Measurements from ENCODE around the gene ATP10D.

Gene ATP10D

DNA sequence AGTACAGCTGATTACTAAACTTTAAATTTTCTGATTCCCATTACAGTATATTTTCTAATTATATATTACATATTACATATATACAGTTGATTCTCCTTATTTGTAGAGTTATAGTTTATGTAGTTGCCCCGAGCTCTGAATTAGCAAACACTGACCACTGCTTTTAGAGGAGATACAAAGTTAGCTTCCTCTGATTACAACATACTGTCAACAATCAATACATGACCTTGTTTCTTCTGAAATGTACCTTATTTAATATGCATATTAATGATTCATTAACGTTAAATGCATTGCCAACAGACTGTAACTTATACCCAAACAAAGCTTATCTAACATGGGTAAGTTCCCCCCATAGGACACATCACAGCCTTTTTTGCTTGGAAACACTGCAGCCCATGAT is 81.5 kb downstream of the ATP10D start:
- DNase-seq, result no peak
- TF ChIP-seq GATA1 (IDR thresholded peaks at IDR 0.05; ENCODE audit: low read depth, low read length) (no peak), POLR2A (IDR thresholded peaks at IDR 0.05; ENCODE audit: low read length) (no peak)

DNA sequence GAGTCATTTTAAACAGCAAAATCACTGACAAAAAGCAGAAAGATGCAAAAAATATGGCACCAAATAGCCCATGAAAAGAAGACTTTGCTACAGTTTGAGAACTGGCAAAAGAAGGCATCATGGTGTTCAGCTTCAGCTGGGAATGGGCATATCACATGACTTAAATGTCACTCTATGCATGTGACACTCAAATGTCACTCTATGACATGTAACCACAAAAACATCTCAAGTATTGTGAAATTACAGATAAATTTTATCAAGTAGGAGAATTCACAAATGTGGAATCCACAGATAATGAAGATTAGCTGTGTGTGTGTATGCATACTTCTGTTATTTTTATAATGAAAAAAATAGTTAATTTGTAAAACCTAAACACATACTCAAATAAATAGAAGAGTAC is 81.9 kb downstream of the ATP10D start:
- TF ChIP-seq POLR2A (IDR thresholded peaks at IDR 0.05; ENCODE audit: low read length), result no peak
- DNase-seq, result peak; percentile 54 to 80

DNA sequence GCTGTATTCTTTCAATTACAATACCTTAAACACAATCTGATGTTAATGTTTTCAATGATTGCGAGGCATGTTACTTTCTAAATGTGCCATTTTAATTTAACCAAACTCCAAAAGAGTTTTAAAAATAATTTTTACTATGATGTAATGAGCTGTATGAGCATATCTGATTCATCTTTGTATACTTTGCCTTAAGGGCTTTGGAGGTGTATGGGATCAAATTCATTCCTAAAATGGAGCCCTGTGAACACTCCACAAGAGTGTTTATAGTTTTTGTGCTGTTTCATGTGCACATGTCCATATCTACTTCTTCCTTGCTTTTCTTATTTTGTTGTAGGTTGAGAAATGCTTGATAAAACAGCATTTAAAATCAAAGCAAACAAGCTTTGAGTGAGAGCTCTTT is 82.4 kb downstream of the ATP10D start:
- TF ChIP-seq POLR2A (IDR thresholded peaks at IDR 0.05; ENCODE audit: low read length) (no peak), GATA1 (IDR thresholded peaks at IDR 0.05; ENCODE audit: low read depth, low read length) (no peak)

DNA sequence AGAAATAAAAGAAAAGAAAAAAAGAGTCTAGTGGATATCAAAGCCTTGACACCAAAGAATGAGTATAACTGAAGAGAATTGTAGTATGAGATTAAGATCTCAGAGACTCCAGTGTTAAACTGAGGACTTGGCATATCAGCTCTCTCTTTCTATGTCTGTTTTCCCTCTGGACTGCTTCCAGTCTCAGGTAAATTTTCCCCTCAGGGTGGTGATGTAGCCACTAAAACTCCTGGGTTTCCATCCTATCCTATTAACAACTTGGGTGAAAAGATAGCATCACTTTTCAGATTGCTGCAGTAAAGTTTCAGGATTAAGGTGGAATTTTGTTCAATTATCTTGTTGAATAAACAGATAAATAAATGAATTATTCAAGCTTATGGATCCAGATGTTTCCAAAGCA is 85.7 kb downstream of the ATP10D start:
- no peak for DNase-seq
- TF ChIP-seq POLR2A (IDR thresholded peaks at IDR 0.05; ENCODE audit: low read length), result no peak

More for the DNA sequence above, 82.4 kb downstream of the ATP10D start:
- DNase-seq, result peak in 1 of 2 experiments; percentile 4

DNA sequence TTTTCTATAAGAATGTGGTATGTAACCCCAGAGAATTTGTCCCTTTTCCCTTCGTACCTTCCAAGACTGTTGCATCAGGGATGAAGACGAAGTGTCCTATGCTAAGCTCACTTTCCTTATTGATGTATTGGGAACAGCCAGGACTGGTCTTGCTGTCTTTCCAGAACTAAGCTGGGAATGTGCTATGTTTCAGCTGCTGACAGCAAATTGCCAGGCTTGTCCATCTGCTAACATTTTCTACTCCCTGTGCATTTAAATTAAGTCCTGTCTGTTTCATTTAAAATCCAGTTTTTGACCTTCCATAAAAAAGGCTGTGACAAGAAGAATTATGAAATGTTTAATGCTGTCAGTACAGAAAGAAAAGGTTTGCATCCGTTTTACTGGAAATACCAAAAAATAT is 87.9 kb downstream of the ATP10D start:
- DNase-seq, result no peak
- TF ChIP-seq POLR2A (IDR thresholded peaks at IDR 0.05; ENCODE audit: low read length) (no peak), GATA1 (IDR thresholded peaks at IDR 0.05; ENCODE audit: low read depth, low read length) (no peak)

DNA sequence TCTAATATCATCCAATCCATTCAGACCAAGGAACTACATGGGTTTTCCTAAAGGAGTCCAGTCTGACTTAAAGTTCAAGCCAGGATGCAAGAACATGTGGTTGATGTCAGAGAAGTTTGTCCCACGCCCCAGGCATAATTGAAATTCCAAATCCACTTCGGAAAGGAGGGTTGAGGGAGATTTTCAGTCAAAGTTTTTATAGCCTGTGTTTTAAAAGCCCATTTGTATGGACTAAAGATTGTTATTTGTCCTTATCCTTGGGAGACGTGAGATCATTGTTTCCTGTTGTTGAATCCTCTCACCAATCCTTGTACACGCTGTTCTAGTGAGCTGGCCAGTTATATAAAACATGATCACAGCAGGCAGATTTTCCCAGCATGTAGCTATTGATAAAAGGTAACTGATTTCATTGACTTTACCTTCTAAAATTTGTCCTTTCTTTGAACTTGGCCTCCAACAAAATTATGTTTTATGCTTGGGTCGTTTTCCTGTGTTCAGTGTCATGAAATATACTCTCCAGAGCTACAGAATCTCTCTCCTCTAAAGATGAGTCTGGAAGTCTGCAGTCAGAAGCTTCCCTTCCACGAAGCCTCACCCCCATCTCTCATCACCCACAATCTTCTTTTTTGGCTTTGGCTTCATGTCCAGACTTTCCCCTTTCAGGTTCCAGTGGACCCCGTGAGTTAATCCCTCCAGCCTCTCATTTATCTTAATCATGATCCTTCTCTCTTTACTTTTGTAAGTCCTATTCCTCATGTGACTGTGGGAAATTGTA is 92.9 kb downstream of the ATP10D start:
- no peak for DNase-seq
- TF ChIP-seq POLR2A (IDR thresholded peaks at IDR 0.05; ENCODE audit: low read length) (no peak), GATA1 (IDR thresholded peaks at IDR 0.05; ENCODE audit: low read depth, low read length) (no peak)

DNA sequence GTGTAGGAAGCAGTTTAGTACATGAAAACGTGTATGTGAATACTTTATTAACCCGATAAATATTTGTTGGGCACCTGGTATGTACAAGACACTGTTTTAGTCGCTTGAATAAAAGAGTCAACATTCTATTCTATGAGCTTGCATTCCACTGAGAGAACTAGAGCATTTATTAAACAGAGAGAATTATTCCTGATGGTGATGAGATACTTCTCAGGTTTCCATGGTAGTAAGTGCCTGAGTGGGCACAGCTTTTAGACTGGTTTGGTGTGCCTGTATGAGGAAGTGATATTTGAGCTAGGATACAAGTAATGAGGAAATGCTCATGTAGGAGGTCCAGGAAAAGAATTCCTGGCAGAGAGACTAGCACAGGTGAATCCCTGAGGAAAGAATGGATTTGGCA is 94.2 kb downstream of the ATP10D start:
- TF ChIP-seq GATA1 (IDR thresholded peaks at IDR 0.05; ENCODE audit: low read depth, low read length) (no peak), POLR2A (IDR thresholded peaks at IDR 0.05; ENCODE audit: low read length) (no peak)

DNA sequence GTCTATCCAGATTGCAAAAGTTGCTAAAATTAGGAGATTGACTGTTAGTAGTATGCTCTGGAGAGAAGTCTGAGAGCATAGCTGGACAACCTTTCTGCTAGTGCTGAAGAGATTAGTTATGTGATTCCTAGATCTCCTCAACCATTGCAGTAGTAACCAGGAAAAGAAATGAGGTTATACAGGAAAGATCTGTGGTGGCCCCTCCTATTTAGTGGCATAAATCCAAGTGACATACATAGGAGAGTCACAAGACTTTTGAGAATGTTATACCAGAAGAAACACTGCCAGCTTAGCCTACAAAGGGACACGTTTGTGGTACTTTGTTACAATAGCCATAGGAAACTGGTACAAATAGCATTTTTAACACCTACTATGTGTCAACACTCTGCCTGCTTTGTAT is 105.2 kb downstream of the ATP10D start:
- TF ChIP-seq GATA1 (IDR thresholded peaks at IDR 0.05; ENCODE audit: low read depth, low read length) (no peak), POLR2A (IDR thresholded peaks at IDR 0.05; ENCODE audit: low read length) (no peak)
- no peak for DNase-seq

More for the DNA sequence above, 94.2 kb downstream of the ATP10D start:
- DNase-seq, result no peak

DNA sequence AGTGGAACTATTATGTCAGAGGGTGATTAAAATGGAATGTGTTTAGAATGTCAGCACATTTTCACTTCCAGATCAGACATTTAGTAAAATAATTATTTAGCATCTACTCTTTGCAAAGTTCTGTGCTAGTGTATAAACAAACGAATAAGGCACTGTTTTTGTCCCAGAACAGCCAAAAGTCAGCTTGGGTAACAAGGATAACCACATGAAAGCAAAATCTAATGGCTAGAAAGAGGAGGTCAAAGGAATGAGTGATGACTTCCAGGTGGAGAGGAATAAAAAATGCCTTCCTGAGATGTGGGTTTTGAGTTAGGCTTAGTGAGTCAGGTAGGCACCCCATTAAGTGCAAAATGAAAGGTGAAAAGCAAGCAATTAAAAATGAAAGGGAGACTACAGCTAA is 112.6 kb downstream of the ATP10D start:
- TF ChIP-seq POLR2A (IDR thresholded peaks at IDR 0.05; ENCODE audit: low read length), result no peak
- TF ChIP-seq GATA1 (IDR thresholded peaks at IDR 0.05; ENCODE audit: low read depth, low read length), result no peak
- no peak for DNase-seq

DNA sequence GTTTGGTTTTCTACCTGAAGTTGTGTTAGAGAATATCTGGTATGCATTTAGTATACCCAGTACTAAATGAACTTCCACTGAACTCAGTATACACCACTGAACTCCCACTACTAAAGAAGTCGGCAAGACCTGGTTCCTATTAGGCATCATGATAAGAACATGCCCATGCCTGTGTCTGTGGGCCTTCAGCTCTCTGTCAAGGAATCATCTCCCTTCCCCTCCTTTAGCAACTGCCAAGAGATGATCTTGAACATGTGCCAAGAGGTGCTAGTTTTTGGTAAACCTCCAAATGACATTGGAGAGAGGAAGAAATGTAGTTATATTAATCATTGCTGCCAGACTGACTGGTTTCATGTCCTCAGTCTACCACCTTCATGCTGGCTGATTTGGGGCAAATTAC is 113.2 kb downstream of the ATP10D start:
- no peak for DNase-seq
- TF ChIP-seq POLR2A (IDR thresholded peaks at IDR 0.05; ENCODE audit: low read length), result no peak
- TF ChIP-seq GATA1 (IDR thresholded peaks at IDR 0.05; ENCODE audit: low read depth, low read length), result no peak

DNA sequence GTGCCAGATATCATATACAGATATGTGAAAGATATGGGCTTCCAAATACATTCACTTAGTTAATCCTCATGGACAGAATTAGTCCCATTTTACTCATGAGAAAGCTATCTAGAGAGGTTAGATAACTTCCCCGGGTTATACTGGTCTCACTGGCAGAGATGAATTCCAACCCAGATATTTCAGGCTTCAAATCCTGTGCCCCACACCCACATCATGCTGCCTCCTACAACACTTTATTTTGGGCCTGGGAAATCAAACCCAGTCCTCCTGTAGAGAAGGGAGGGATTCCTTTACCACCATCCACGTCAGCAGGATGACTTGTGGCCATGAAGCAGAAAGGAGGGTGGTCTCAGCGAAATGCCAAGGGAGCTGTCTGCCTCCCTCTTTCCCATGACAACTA is 113.8 kb downstream of the ATP10D start:
- TF ChIP-seq GATA1 (IDR thresholded peaks at IDR 0.05; ENCODE audit: low read depth, low read length) (no peak), POLR2A (IDR thresholded peaks at IDR 0.05; ENCODE audit: low read length) (no peak)
- no peak for DNase-seq

DNA sequence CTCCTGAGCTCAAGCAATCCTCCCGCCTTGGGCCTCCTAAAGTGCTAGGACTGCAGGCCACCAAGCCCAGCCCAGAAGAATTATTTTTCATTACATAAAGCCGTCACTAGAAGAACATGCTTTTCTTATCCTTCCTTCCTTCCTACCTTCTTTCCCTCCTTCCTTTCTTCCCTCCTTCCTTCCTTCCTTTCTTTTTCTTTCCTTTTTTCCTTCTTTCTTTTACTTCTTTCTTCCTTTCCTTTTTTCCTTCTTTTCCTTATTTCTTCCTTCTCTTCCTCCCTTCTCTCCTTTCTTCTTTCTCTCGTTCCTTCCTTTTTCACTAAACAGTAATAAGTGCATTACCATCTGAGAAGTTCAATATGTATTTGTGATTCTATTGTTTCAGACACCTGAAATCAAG is 121.4 kb downstream of the ATP10D start:
- DNase-seq, result no peak
- no peak for TF ChIP-seq POLR2A (IDR thresholded peaks at IDR 0.05; ENCODE audit: low read length)
- TF ChIP-seq GATA1 (IDR thresholded peaks at IDR 0.05; ENCODE audit: low read depth, low read length), result no peak

DNA sequence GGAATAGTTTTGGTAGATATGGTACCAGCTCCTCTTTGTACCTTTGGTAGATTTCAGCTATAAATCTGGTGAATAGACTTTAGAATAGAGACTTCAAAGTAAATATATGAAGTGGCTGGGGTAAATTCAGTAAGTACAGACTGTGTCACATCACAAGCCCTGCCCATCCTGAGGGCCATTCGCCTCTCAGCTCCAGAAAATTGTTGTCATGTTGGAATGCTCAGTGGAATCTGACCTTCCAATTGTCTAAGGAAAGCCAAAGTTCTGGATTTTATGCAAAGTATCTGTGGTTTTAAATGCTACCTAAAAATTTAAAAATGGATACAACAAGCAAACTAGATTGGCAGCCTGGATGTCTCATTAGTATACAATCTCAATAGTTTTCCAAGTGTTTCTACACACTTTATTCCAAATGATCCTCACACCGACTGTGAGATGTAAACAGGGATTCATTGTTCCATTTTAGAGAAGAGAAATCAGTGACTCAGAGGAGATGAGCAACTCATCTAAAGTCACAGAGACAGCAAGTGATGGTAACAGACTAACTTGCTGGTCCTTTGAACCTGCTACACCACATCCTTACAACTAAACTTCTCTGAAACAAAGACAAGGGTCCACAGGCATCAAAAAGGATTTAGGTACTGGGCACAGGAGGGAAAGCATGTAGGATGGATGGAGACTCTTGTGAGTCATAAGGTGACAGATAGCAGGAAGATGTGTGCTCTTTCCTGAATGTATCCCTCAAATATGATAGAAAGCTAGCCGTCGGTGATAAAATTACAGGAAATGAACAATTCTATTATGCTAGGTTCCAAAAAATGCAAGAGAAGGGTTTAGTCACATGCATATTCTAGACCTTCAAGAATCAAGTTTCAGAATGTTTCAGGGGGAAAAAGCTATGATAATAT is 127.3 kb downstream of the ATP10D start:
- TF ChIP-seq POLR2A (IDR thresholded peaks at IDR 0.05; ENCODE audit: low read length) (no peak), GATA1 (IDR thresholded peaks at IDR 0.05; ENCODE audit: low read depth, low read length) (no peak)
- no peak for DNase-seq

DNA sequence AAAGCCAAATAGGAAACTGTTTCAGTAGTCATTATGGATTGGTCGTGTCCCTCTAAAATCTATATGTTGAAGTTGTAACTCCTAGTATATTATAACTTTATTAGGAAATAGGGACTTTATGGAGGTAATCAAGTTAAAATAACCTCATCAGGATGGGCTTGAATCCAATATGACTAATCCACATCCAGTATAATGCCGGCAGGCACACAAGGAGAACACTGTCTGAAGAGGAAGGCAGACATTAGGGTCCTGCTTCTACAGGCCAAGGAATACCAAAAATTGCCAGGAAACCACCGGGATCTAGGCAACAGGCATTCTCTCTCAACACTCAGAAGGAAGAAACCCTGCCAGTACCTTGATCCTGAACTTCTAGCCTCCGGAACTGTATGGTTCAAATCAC is 130.3 kb downstream of the ATP10D start:
- DNase-seq, result no peak
- no peak for TF ChIP-seq POLR2A (IDR thresholded peaks at IDR 0.05; ENCODE audit: low read length)
- TF ChIP-seq GATA1 (IDR thresholded peaks at IDR 0.05; ENCODE audit: low read depth, low read length), result no peak

DNA sequence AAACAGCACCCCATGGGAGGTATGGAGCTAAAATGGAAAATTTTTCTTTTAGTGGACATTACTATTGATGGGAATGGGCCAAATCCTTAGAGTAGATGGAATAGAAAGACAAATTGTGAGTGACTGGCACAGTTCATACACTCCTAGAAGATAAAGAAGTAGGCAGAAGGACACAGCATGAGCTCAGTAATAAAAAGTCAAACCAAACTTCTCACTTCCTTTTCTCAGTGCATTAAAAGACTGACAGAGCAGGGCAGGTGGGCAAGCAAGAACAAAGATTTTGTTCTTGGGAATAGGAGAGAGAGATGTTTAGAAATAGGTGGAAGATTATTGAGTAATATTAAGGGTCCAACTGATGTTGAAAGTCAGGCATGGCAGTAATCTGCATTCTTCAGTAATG is 132.5 kb downstream of the ATP10D start:
- no peak for TF ChIP-seq GATA1 (IDR thresholded peaks at IDR 0.05; ENCODE audit: low read depth, low read length)
- no peak for DNase-seq

Measured in erythroblast (primary cell).